Measurements from ENCODE around the gene COPA.
A peak's percentile ranks its signal among the peaks of the same experiment; 100 is the strongest.
"Not testable (repeated sequence)": the region's sequence is repeated elsewhere in the genome, so short reads cannot be mapped to it uniquely, and the experiment has no call there.

COPA gene
- 154 to 182 reads per million in 2 donors for total RNA-seq

- DNase-seq: peak; percentile 65 to 95 (median 84)
Observed at GRCh38 chr1:160342953-160343869, at the start of gene COPA, which contains the start of gene NCSTN. TSS of gene COPA (minus strand) at chr1:160343250. CDS start at chr1:160343170, 80 bp downstream. TSS of gene NCSTN (plus strand) at chr1:160343383. CDS start at chr1:160343397, 14 bp downstream.

DNA sequence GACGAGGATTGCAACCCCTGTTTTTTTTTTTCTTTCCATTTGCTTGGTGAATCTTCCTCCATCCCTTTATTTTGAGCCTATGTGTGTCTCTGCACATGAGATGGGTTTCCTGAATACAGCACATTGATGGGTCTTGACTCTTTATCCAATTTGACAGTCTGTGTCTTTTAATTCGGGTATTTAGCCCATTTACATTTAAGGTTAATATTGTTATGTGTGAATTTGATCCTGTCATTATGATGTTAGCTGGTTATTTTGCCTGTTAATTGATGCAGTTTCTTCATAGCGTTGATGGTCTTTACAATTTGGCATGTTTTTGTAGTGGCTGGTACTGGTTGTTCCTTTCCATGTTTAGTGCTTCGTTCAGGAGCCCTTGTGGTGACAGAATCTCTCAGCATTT, 45.4 kb upstream of the COPA start:
- DNase-seq: not testable (repeated sequence)

- DNase-seq: not testable (repeated sequence)
Observed at GRCh38 chr1:160384812-160385211, 41.8 kb upstream of the COPA start.

DNA sequence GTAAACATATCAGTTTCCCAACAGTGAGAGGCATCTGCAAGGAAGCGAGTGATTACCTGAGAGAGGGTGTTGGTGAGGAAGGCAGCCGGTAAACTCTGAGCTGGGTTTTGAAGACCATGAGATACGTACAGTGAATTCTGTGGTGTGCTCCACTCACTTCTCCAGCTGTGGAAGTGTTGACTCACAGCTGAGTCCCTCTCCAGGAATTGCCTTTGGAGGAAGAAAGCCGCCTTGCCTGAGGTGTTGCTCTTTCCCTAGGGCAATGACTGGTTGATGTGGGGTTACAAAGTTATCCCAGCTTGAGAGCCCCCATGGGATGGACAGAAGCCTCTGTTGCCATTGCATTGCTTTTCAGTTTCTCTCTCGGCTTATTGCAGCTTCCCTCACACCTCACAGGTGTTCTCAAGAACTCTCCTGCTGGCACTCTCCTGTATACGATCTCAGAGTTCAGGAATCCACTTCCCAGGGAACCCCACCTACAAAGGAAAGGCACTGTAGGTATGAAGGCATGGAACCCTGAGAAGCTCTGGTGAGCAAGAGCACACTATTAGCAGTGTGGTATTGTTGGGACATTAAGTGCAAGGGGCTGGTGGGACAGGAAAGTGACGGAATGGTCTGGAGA, 34.6 kb upstream of the COPA start:
- DNase-seq: no peak

- peak in 2 of 5 experiments; percentile 17 to 72 for DNase-seq
Observed at GRCh38 chr1:160376525-160377131, 33.6 kb upstream of the COPA start.

GRCh38 chr1:160375788-160376524, 32.9 kb upstream of the COPA start:
- DNase-seq: peak in 1 of 5 experiments; percentile 55

DNA sequence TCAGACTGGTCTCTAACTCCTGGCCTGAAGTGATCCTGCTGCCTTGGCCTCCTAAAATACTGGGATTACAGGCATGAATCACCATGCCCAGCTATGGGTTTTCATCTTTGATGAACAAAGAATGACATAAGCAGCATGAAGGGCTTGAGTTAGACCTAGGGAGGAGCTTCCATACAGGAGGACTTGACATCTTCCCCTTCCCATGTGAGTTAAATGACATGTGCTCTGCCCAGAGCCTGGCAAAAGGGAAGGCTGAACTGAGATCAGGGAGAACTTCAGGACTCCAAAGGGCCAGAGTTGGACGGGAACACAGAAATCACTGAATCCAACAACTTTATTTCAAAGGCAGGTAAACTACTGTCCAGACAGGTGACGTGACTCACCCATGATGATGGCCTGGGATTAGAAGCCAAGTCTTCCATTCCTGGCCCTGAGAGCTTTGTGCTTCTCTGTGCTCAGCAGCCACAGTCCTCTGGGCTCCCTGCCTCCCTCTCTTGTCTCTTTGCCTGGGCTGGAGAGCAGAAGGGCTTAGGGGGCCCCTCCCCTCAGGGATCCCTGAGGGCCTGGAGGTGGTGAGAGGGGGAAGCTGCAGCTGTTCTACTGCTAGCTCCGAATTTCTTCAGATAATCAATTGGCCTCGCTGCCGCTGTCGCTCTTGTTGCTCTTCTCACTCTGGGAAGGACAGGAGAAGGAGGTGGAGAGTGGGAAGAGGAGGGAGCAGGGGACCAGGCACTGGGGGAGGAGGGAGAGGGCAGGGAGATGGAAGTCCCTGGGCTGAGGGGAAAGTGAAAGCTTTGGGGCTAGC, 31.5 kb upstream of the COPA start:
- no peak for DNase-seq

GRCh38 chr1:160373696-160374095, 30.6 kb upstream of the COPA start:
- no peak for DNase-seq

GRCh38 chr1:160371756-160372155, 28.7 kb upstream of the COPA start:
- DNase-seq: no peak

- no peak for DNase-seq
Observed at GRCh38 chr1:160371346-160371631, 28.2 kb upstream of the COPA start.

DNA sequence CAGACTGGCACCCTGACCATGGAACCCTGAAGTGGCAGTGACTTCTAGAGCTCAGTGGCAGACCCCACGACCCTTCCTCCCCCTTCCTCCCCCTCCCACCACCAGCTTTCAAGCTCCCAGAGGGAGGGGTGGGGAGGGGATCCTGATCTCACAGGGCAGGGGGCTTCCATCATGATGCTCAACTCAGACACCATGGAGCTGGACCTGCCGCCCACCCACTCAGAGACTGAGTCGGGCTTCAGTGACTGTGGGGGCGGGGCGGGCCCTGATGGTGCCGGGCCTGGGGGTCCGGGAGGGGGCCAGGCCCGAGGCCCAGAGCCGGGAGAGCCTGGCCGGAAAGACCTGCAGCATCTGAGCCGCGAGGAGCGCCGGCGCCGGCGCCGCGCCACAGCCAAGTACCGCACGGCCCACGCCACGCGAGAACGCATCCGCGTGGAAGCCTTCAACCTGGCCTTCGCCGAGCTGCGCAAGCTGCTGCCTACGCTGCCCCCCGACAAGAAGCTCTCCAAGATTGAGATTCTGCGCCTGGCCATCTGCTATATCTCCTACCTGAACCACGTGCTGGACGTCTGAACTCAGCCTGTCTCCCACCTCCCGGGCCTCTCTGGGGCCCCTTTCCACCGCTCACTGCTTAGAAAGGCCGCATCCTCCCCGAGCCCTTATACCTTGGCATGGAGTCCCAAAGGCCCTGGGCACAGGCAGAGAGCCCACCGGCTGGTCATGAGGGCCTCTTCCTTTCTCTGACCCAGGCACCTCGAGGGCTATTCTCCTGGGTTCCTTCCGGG, 27.7 kb upstream of the COPA start:
- DNase-seq: no peak

- DNase-seq: no peak
Observed at GRCh38 chr1:160369087-160369486, 26.0 kb upstream of the COPA start.

- DNase-seq: no peak
Observed at GRCh38 chr1:160367934-160368923, 25.2 kb upstream of the COPA start.

GRCh38 chr1:160367516-160367900, 24.5 kb upstream of the COPA start:
- DNase-seq: no peak

GRCh38 chr1:160366731-160367515, 23.9 kb upstream of the COPA start, which contains the start of gene NHLH1:
TSS of gene NHLH1 (plus strand) at chr1:160367071. CDS start at chr1:160370732, 3,661 bp downstream.
- no peak for DNase-seq

GRCh38 chr1:160365325-160365724, 22.3 kb upstream of the COPA start:
- no peak for DNase-seq

DNA sequence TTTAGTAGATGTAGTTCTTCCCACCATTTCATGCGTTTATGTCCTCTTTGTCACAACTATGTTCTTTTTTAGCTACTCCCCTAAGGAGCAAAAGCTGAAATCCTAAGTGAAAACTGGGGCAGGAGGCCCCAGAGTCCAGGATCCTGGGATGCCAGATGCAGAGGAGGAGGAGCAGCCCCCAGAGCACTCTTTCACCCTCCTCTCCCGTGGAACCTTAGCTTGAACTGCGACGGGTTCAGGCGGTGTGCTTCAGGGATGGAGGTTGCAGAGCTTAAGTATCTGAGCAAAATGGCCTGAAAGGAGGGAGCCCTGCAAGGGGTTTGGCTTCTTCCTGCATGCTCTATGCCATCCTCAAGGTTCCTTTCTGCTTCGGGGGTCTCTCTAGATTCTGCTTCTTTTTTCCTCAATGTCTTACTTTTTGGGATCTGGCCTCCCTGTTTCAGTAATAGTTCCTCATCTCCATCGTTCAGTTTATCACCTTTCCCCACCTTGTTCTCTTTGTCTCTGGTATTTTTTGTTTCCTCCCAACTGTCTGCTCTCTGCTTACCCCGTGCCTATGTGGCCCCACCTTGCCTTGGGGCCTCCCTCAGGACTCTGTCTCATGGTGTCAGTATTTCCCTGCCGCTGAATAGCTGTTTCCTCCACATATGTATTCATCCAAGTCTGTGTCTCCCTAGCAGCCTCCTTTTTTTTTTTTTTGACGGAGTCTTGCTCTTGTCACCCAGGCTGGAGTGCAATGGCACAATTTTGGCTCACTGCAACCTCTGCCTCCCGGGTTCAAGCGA, 21.1 kb upstream of the COPA start:
- no peak for DNase-seq

GRCh38 chr1:160363010-160363409, 20.0 kb upstream of the COPA start:
- no peak for DNase-seq
